Subcutaneous abdominal adipose tissue (tissue), 5 donors: ENCODE results near the gene SECISBP2.

Experiments used
- H3K27ac ChIP-seq: one replicate; pipeline ENCODE4 v1.7.0; 2013; ENCODE audit warnings: low read depth, mild to moderate bottlenecking, inconsistent platforms, low read length, moderate library complexity
- H3K27me3 ChIP-seq, 5 donors: one replicate each; pipeline ENCODE4 v1.7.0; 2013; ENCODE audit warnings: low read length in 5 of 5, inconsistent platforms in 1 of 5; ENCODE audit not compliant: control insufficient read depth in 5 of 5, insufficient read depth in 4 of 5
- H3K36me3 ChIP-seq, 5 donors: one replicate each; pipeline ENCODE4 v1.7.0; 2013; ENCODE audit warnings: low read length in 5 of 5; ENCODE audit not compliant: control insufficient read depth in 5 of 5, insufficient read depth in 5 of 5
- H3K4me1 ChIP-seq, 5 donors: one replicate each; pipeline ENCODE4 v1.7.0; 2013; ENCODE audit warnings: low read length in 5 of 5, mild to moderate bottlenecking in 3 of 5, moderate library complexity in 1 of 5; ENCODE audit not compliant: control insufficient read depth in 5 of 5, insufficient read depth in 5 of 5
- H3K4me3 ChIP-seq, 5 donors: one replicate each; pipeline ENCODE4 v1.7.0; 2013; ENCODE audit warnings: low read length in 5 of 5, low read depth in 1 of 5
- H3K9ac ChIP-seq, 5 donors: one replicate each; pipeline ENCODE4 v1.7.0; 2013; ENCODE audit warnings: low read length in 5 of 5, mild to moderate bottlenecking in 4 of 5, moderate library complexity in 3 of 5
- H3K9me3 ChIP-seq, 5 donors: one replicate each; pipeline ENCODE4 v1.7.0; 2013; ENCODE audit warnings: low read length in 5 of 5; ENCODE audit not compliant: control insufficient read depth in 5 of 5
- donor health status: healthy.
- donor health status: healthy.
- donor health status: healthy.
- donor health status: healthy.
- donor health status: healthy.

SECISBP2 gene

GRCh38 chr9:89309608-89310474, 8.5 kb upstream of the SECISBP2 start:
- H3K36me3 ChIP-seq = peaks cover 0 to 2% (median 0%) of the 10 kb centered on the region in 5 donors
- H3K27me3 ChIP-seq = peaks cover 0 to 5% (median 0%) of the 10 kb centered on the region in 5 donors
- peak overlapping the region; percentile 100 for H3K27ac ChIP-seq
- H3K4me3 ChIP-seq = peak overlapping the region; percentile 66 to 83 (median 77)
- no peaks in the 10 kb centered on the region for H3K9me3 ChIP-seq
- H3K9ac ChIP-seq = peak overlapping the region; percentile 79 to 98 (median 91)
- H3K4me1 ChIP-seq = peaks cover 0 to 21% (median 19%) of the 10 kb centered on the region in 5 donors

- Histone ChIP-seq H3K4me3 (peak within 1 kb of the TSS; percentile 76 to 83 (median 77)), H3K27ac (peak within 1 kb of the TSS; percentile 100), H3K9me3 (no peaks in the 10 kb centered on the region), H3K4me1 (peaks cover 0 to 21% (median 19%) of the 10 kb centered on the region in 5 donors), H3K27me3 (peaks cover 0 to 5% (median 0%) of the 10 kb centered on the region in 5 donors), H3K36me3 (peaks cover 0 to 2% (median 0%) of the 10 kb centered on the region in 5 donors), H3K9ac (peak within 1 kb of the TSS; percentile 79 to 98 (median 91))
These were observed 7.6 kb upstream of the SECISBP2 start, which contains the start of gene CKS2 for GRCh38 chr9:89310475-89311345. Gene CKS2, plus strand, starts transcription at chr9:89311195. Its CDS starts 98 bp downstream, at chr9:89311293.

DNA sequence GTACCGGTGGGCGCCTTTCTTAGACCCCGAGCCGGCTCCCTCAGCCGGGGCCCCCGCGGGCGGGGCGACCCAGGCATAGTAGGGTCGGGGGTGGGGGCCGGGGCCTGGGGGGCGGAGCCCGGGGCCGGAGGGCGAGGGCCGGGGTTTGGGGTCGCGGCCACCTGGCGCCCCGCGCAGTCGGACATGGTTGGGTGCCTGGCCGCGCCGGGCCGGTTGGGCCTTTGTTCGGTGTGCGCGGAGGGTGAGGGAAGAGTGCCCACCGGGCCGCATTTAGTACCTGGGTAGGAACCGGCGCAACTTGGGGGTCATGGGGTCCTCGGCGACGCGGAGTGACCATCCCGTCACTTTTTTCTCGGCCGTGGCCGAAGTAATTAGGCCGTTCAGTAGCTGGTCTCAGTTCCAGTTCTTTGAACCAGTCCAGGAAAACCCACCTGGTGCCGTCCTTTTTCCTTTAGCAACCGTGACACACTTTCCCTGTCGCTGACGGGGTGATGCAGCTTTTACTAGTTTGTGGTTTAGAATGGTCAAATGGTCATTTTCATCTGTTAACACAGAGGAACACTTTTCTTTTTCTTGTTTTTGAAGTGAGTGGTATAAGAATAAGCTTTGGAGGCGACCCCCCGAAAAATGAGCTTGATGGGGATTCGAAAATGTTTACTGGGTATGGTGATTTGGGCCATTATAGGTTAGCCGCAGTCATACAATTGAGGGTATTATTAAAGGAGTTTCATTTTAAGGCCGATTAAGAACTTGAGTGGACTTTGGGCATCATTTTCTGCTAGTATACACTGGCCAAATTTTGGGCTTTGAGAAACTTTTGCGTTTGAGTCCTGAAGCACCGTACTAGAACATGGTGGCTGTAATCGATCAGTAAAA, 6.7 kb upstream of the SECISBP2 start:
- peak overlapping the region; percentile 66 to 77 (median 74) for H3K4me3 ChIP-seq
- H3K9me3 ChIP-seq = no peaks in the 10 kb centered on the region
- H3K27me3 ChIP-seq = peaks cover 0 to 5% (median 0%) of the 10 kb centered on the region in 5 donors
- H3K4me1 ChIP-seq = peaks cover 0 to 21% (median 19%) of the 10 kb centered on the region in 5 donors
- peaks cover 0 to 2% (median 0%) of the 10 kb centered on the region in 5 donors for H3K36me3 ChIP-seq
- peak overlapping the region in 3 of 5 donors; percentile 68 to 78 (median 72) for H3K9ac ChIP-seq
- H3K27ac ChIP-seq = peak overlapping the region; percentile 11

DNA sequence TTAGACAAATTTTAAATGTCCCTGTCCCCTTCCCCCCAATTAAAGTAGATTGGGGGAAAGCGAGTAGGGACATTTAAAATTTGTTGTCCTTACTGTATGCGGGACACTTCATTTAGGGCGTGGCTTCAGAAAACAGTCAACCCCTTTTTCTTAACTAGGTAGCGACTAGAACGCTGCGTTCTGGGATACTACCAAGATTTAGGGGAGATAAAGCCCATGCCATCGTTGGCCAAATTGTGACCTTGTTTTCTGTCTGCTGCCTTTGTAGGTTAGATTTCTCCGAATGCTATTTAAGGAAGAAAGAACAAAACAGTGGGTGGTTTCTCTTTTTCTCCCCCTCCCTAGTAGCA, 6.1 kb upstream of the SECISBP2 start:
- peaks cover 0 to 5% (median 0%) of the 10 kb centered on the region in 5 donors for H3K27me3 ChIP-seq
- H3K27ac ChIP-seq = no peak overlapping the region
- peak overlapping the region in 4 of 5 donors; percentile 63 to 75 (median 70) for H3K4me3 ChIP-seq
- peaks cover 0 to 21% (median 19%) of the 10 kb centered on the region in 5 donors for H3K4me1 ChIP-seq
- H3K36me3 ChIP-seq = peaks cover 0 to 2% (median 0%) of the 10 kb centered on the region in 5 donors
- H3K9me3 ChIP-seq = no peaks in the 10 kb centered on the region
- H3K9ac ChIP-seq = peak overlapping the region in 1 of 5 donors; percentile 37

GRCh38 chr9:89313842-89314241, 4.5 kb upstream of the SECISBP2 start:
- Histone ChIP-seq H3K27ac (no peak overlapping the region), H3K27me3 (peaks cover 0 to 5% (median 0%) of the 10 kb centered on the region in 5 donors), H3K4me3 (no peak overlapping the region), H3K36me3 (no peaks in the 10 kb centered on the region), H3K9ac (no peak overlapping the region), H3K4me1 (peaks cover 2 to 31% (median 28%) of the 10 kb centered on the region in 5 donors), H3K9me3 (no peaks in the 10 kb centered on the region)

DNA sequence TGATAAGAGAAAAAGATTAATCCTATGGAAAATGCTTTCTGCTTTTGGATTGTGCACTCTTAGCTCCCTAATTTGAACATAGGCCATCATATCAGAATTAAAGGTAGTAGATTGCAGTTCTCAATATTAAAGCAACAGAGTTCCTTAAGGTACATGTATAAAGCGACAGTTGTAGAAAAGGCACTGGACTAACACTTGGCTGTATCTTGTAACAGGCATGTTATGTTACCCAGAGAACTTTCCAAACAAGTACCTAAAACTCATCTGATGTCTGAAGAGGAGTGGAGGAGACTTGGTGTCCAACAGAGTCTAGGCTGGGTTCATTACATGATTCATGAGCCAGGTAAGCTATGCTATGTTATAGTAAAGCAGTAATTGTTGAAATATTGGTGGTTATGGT, 3.3 kb upstream of the SECISBP2 start:
- H3K27me3 ChIP-seq = peaks cover 0 to 5% (median 0%) of the 10 kb centered on the region in 5 donors
- no peaks in the 10 kb centered on the region for H3K36me3 ChIP-seq
- H3K4me1 ChIP-seq = peaks cover 2 to 32% (median 31%) of the 10 kb centered on the region in 5 donors
- no peaks in the 10 kb centered on the region for H3K9me3 ChIP-seq
- H3K27ac ChIP-seq = no peak overlapping the region
- no peak overlapping the region for H3K4me3 ChIP-seq
- H3K9ac ChIP-seq = no peak overlapping the region

GRCh38 chr9:89315482-89315881, 2.8 kb upstream of the SECISBP2 start:
- peaks cover 0 to 5% (median 0%) of the 10 kb centered on the region in 5 donors for H3K27me3 ChIP-seq
- H3K27ac ChIP-seq = no peak overlapping the region
- no peaks in the 10 kb centered on the region for H3K36me3 ChIP-seq
- no peaks in the 10 kb centered on the region for H3K9me3 ChIP-seq
- H3K4me1 ChIP-seq = peaks cover 2 to 34% (median 33%) of the 10 kb centered on the region in 5 donors
- no peak overlapping the region for H3K4me3 ChIP-seq
- no peak overlapping the region for H3K9ac ChIP-seq

DNA sequence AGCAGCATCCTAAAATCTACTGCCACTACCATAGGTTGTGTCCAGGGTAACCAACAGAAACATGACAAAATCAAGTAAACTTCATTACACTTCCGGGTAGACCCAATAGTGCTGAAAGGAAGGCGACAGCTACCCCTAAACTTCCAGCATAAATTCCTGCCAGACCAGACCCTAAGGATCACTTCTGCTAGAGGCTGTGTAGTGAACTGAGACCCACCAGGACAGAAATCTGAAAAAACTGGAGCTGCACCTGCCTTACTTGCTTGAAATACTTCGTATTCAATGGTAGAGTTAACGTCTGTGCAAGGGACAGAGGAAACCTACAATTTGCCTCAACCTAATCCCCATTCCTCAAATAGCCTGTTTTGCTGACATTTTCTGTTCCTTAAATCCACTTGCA, 1.0 kb upstream of the SECISBP2 start:
- H3K36me3 ChIP-seq = peaks cover 0 to 9% (median 0%) of the 10 kb centered on the region in 5 donors
- peak overlapping the region in 3 of 5 donors; percentile 12 to 80 (median 80) for H3K4me3 ChIP-seq
- no peaks in the 10 kb centered on the region for H3K9me3 ChIP-seq
- peaks cover 0 to 3% (median 0%) of the 10 kb centered on the region in 5 donors for H3K27me3 ChIP-seq
- no peak overlapping the region for H3K9ac ChIP-seq
- H3K4me1 ChIP-seq = peaks cover 2 to 24% (median 24%) of the 10 kb centered on the region in 5 donors
- H3K27ac ChIP-seq = no peak overlapping the region
